ENCODE measurements around the gene IL10.

IL10 gene

DNA sequence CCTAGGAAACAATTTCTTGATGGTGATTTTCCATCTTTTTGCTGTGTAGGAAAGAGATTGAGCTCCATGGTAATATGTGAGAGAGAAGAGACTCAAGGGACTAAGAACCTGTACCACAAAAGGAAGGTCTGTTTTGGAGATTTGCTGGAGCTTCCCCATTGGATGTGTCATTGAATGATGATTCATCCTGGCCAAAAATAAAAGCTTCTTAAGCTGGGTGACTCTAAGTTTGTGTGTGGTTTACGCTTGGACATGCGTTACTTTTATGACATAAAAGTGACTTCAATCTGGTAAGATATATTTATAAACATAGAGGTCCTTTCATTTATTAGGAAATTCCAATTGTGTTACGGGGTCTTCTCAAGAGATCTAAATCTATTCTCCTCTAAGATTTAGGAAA, 19.2 kb downstream of the IL10 start:
- TF ChIP-seq GABPA (IDR thresholded peaks at IDR 0.05; ENCODE audit: low read depth) (no peak), POLR2AphosphoS5 (IDR thresholded peaks at IDR 0.05; ENCODE audit: low read depth) (no peak), SPI1 (IDR thresholded peaks at IDR 0.05; ENCODE audit: borderline replicate concordance, low read depth) (no peak)
- TF ChIP-seq, protein P1, sequence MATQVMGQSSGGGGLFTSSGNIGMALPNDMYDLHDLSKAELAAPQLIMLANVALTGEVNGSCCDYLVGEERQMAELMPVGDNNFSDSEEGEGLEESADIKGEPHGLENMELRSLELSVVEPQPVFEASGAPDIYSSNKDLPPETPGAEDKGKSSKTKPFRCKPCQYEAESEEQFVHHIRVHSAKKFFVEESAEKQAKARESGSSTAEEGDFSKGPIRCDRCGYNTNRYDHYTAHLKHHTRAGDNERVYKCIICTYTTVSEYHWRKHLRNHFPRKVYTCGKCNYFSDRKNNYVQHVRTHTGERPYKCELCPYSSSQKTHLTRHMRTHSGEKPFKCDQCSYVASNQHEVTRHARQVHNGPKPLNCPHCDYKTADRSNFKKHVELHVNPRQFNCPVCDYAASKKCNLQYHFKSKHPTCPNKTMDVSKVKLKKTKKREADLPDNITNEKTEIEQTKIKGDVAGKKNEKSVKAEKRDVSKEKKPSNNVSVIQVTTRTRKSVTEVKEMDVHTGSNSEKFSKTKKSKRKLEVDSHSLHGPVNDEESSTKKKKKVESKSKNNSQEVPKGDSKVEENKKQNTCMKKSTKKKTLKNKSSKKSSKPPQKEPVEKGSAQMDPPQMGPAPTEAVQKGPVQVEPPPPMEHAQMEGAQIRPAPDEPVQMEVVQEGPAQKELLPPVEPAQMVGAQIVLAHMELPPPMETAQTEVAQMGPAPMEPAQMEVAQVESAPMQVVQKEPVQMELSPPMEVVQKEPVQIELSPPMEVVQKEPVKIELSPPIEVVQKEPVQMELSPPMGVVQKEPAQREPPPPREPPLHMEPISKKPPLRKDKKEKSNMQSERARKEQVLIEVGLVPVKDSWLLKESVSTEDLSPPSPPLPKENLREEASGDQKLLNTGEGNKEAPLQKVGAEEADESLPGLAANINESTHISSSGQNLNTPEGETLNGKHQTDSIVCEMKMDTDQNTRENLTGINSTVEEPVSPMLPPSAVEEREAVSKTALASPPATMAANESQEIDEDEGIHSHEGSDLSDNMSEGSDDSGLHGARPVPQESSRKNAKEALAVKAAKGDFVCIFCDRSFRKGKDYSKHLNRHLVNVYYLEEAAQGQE (IDR thresholded peaks at IDR 0.05; ENCODE audit: insufficient replicate concordance, low read depth), result no peak
- TF ChIP-seq, protein P2, sequence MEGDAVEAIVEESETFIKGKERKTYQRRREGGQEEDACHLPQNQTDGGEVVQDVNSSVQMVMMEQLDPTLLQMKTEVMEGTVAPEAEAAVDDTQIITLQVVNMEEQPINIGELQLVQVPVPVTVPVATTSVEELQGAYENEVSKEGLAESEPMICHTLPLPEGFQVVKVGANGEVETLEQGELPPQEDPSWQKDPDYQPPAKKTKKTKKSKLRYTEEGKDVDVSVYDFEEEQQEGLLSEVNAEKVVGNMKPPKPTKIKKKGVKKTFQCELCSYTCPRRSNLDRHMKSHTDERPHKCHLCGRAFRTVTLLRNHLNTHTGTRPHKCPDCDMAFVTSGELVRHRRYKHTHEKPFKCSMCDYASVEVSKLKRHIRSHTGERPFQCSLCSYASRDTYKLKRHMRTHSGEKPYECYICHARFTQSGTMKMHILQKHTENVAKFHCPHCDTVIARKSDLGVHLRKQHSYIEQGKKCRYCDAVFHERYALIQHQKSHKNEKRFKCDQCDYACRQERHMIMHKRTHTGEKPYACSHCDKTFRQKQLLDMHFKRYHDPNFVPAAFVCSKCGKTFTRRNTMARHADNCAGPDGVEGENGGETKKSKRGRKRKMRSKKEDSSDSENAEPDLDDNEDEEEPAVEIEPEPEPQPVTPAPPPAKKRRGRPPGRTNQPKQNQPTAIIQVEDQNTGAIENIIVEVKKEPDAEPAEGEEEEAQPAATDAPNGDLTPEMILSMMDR (IDR thresholded peaks at IDR 0.05; ENCODE audit: insufficient read depth, low read length), result no peak
- Histone ChIP-seq H3K27ac (replicated peaks) (no peak overlapping the region), H3K27me3 (ENCODE audit: insufficient read depth, poor library complexity, severe bottlenecking) (no peaks in the 10 kb centered on the region), H3K4me3 (replicated peaks; ENCODE audit: insufficient read depth, low read length) (no peak overlapping the region)
- DNase-seq (ENCODE audit: low read depth in 1 of 2, low spot score in 1 of 2), result peak in 1 of 2 experiments; percentile 79

DNA sequence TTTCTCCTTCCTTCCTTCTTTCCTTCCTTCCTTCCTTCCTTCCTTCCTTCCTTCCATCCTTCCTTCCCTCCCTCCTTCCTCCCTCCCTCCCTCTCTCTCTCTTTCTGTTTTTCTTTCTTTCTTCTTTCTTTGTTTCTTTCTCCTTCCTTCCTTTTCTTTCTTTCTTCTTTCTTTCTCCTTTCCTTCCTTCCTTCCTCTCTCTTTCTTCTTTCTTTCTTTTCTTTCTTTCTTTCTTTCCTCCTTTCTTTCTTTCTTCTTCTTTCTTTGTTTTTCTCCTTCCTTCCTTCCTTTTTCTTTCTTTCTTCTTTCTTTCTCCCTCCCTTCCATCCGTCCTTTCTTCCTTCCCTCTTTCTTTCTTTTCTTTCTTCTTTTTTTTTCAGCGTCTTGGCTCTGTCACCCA, 19.8 kb downstream of the IL10 start:
- DNase-seq (ENCODE audit: low read depth in 1 of 2, low spot score in 1 of 2), result no peak
- Histone ChIP-seq H3K27me3 (ENCODE audit: insufficient read depth, poor library complexity, severe bottlenecking) (no peaks in the 10 kb centered on the region), H3K27ac (replicated peaks) (no peak overlapping the region), H3K4me3 (replicated peaks; ENCODE audit: insufficient read depth, low read length) (no peak overlapping the region)
- TF ChIP-seq GABPA (IDR thresholded peaks at IDR 0.05; ENCODE audit: low read depth) (no peak), POLR2AphosphoS5 (IDR thresholded peaks at IDR 0.05; ENCODE audit: low read depth) (no peak), SPI1 (IDR thresholded peaks at IDR 0.05; ENCODE audit: borderline replicate concordance, low read depth) (no peak)
- TF ChIP-seq, protein P2 (IDR thresholded peaks at IDR 0.05; ENCODE audit: insufficient read depth, low read length), result no peak
- TF ChIP-seq, protein P1 (IDR thresholded peaks at IDR 0.05; ENCODE audit: insufficient replicate concordance, low read depth), result no peak

DNA sequence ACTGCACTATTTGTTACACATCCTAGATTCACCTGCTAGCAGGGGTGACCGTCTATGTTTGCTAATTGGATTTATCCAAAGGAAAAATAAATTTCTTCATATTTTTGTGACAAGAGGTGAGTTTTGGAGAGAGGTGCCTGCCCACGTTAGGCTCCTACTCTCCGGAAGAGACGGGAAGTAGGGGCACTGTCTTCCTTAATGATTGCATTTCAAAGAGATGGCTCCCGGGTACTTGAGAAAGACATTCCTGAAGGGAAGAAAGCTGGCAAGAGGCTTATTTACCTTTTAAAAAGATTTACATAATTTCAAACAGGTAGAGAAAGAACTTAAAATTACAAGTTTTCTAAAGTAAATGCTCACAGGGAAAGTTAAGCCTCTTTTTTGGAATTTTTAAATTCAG, 20.4 kb downstream of the IL10 start:
- no peaks in the 10 kb centered on the region for H3K27me3 ChIP-seq (ENCODE audit: insufficient read depth, poor library complexity, severe bottlenecking)
- H3K27ac ChIP-seq (replicated peaks), result no peak overlapping the region
- TF ChIP-seq, protein P1 (IDR thresholded peaks at IDR 0.05; ENCODE audit: insufficient replicate concordance, low read depth), result no peak
- TF ChIP-seq GABPA (IDR thresholded peaks at IDR 0.05; ENCODE audit: low read depth), result no peak
- TF ChIP-seq, protein P2 (IDR thresholded peaks at IDR 0.05; ENCODE audit: insufficient read depth, low read length), result no peak
- no peak for TF ChIP-seq POLR2AphosphoS5 (IDR thresholded peaks at IDR 0.05; ENCODE audit: low read depth)
- no peak for TF ChIP-seq SPI1 (IDR thresholded peaks at IDR 0.05; ENCODE audit: borderline replicate concordance, low read depth)
- no peak for DNase-seq (ENCODE audit: low read depth in 1 of 2, low spot score in 1 of 2)
- H3K4me3 ChIP-seq (replicated peaks; ENCODE audit: insufficient read depth, low read length), result no peak overlapping the region

All from HL-60 (cell line).